Stimulated activated CD4-positive, alpha-beta T cell treated with anti-CD3 and anti-CD28 coated beads, TNF-alpha, amount 100 ng/mL, for 24 hours (primary cell): ENCODE data around the gene INHBC.

Experiments used
- DNase-seq, 3 experiments: peaks; one replicate each; pipeline ENCODE4 v3.0.0-alpha.2; 2020; ENCODE audit warnings: low read depth in 3 of 3

The INHBC gene

DNA sequence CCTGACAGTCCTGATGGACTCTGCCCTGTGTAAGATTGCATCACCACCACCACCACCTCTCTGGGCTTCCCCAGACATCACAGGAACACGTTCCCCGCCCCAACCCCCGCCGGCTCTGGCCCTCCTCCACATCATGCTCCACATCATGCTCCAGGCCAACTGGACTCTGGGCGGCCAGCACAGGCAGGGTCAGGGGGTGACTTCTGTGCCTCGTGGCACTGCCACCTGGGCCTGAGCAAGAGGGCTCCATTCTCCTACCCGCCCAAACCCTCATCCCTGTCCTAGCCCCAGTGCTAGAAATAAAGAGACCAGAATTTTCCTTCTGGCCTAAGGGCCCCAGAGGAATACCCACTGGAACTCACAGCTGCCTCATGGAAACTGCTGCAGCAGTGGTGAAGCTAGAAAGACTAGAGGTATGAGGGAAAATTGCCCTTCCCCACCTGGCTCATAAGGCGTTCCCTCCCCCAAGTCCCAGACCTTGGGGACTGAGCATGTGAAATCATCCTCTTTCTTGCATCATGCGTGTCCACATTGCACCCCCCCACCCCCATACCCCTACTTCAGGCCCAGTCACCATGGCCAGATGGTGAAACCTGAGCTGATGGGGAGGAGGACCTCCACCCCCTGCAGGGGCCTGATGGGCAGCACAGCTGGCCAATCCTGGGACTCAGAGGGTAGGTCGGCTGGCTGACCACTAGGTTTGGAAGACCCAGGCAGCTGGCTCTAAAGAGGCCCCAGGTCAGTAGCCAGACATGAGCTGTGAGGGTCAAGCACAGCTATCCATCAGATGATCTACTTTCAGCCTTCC is 20.2 kb downstream of the INHBC start, which contains the start of gene INHBE:
INHBE (plus strand) TSS at position 742 of the 808 bp plus-strand sequence. CDS start 230 bp downstream, outside the sequence.
- no peak for DNase-seq

DNA sequence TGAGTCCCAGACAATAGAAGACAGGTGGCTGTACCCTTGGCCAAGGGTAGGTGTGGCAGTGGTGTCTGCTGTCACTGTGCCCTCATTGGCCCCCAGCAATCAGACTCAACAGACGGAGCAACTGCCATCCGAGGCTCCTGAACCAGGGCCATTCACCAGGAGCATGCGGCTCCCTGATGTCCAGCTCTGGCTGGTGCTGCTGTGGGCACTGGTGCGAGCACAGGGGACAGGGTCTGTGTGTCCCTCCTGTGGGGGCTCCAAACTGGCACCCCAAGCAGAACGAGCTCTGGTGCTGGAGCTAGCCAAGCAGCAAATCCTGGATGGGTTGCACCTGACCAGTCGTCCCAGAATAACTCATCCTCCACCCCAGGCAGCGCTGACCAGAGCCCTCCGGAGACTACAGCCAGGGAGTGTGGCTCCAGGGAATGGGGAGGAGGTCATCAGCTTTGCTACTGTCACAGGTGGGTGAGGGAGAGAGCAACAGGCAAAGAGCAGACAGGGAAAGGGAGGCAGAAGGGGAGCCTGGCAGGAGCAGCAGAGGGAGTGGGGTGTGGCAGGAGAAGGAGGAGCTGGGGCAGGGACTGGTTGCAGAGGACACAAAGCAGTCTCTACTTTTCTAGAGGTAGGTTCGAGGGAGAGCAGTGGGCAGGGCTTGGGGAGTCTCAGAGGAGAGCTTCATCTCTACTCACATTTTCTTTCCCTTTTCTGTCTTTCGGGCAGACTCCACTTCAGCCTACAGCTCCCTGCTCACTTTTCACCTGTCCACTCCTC is 21.0 kb downstream of the INHBC start:
- DNase-seq: no peak

- DNase-seq: no peak
These were observed 21.6 kb downstream of the INHBC start for GRCh38 chr12:57456145-57456700.

DNA sequence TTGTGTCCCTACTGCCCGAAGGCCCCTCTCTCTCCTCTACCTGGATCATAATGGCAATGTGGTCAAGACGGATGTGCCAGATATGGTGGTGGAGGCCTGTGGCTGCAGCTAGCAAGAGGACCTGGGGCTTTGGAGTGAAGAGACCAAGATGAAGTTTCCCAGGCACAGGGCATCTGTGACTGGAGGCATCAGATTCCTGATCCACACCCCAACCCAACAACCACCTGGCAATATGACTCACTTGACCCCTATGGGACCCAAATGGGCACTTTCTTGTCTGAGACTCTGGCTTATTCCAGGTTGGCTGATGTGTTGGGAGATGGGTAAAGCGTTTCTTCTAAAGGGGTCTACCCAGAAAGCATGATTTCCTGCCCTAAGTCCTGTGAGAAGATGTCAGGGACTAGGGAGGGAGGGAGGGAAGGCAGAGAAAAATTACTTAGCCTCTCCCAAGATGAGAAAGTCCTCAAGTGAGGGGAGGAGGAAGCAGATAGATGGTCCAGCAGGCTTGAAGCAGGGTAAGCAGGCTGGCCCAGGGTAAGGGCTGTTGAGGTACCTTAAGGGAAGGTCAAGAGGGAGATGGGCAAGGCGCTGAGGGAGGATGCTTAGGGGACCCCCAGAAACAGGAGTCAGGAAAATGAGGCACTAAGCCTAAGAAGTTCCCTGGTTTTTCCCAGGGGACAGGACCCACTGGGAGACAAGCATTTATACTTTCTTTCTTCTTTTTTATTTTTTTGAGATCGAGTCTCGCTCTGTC is 22.3 kb downstream of the INHBC start:
- DNase-seq: no peak

GRCh38 chr12:57458665-57459054 is 24.1 kb downstream of the INHBC start:
- DNase-seq: no peak

GRCh38 chr12:57459055-57459749 is 24.6 kb downstream of the INHBC start:
- DNase-seq: peak; percentile 86 to 96 (median 94)

GRCh38 chr12:57459750-57460467 is 25.3 kb downstream of the INHBC start, which contains the start of gene GLI1:
Gene GLI1 (plus strand): TSS chr12:57459785. CDS start chr12:57463692, 3,907 bp downstream.
- no peak for DNase-seq

- DNase-seq: no peak
These were observed 25.8 kb downstream of the INHBC start for GRCh38 chr12:57460468-57460784.

- DNase-seq: no peak
These were observed 26.3 kb downstream of the INHBC start for GRCh38 chr12:57460841-57461275.

DNA sequence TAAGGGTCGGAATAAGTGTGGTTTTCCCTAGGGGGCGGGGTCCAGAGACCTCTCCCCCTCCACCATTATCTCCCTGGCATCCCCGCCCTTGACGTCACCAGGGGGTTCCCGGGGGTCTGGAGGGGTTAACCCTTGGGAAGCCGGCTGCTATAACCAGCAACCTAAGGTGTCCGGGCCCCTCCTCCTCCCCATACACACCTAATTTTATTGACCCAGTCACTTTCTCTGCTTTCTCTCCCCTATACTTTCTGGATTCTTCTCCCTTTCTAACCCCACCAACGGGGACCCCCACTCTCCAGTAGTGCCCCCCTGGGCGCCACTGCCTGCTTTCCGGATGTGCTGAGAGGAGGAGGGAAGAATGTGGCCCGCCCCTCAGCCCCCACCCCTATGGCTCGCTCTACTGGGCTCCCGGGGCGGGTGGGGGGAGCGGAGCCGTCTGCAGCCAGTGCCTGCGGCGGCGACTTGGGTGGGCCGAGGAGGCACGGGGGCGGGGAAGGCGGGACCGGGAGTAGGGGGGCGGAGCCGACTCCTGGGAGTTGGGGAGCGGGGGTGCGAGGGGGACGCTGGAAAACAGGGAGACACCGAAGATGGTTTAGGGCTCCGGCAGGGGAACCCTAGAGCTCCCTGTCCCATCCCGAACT is 26.8 kb downstream of the INHBC start:
- DNase-seq: no peak

- no peak for DNase-seq
These were observed 27.3 kb downstream of the INHBC start for GRCh38 chr12:57461917-57462250.

DNA sequence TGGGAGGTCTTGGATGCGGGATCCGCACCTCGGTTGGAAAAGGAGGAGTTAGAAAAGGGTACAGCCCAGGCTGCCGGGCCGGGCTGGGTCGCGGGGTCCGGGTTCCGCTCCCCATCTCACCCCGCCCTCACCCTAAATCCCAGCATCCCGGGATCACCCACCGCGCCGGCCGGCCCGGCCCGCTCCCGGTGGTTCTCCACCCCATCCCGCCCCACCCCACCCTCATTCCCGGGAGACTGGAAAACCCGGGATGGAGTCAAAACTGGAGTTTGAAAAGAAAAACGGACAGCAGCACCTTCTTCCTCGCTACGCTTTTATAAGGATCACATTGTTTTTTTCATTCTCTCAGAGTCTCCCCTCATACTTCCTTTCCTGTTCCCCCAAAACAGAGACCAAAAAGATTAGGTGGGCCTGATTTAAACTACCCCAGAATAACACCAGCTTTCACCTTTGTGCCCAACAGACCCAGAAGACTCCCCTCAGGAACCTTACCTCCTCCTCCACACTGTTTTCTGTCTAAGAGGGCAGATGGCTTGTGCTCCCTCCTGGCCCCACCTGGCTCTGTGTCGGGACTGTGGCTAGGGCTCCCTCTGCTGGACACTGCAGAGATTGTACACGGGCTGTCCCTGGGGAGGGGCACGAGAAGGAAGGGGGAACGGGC is 27.8 kb downstream of the INHBC start:
- DNase-seq: peak; percentile 78 to 90 (median 90)

DNA sequence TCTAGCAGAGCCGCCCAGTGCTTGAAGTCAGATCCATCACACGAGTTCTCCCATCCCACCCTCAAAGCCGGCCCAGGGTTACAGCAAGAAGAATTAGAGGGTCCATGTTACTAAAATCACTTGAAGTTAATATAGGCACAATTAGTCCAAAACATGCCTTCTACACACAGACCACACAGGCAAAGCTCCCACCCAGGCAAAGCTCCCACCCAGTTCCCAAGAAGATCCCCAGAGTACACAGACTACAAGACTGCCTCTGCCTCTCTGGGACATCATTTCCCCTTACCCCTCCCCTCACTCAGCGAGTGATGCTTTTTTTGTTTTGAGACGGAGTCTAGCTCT is 28.3 kb downstream of the INHBC start:
- DNase-seq: no peak

GRCh38 chr12:57464569-57464968 is 30.0 kb downstream of the INHBC start:
- no peak for DNase-seq

DNA sequence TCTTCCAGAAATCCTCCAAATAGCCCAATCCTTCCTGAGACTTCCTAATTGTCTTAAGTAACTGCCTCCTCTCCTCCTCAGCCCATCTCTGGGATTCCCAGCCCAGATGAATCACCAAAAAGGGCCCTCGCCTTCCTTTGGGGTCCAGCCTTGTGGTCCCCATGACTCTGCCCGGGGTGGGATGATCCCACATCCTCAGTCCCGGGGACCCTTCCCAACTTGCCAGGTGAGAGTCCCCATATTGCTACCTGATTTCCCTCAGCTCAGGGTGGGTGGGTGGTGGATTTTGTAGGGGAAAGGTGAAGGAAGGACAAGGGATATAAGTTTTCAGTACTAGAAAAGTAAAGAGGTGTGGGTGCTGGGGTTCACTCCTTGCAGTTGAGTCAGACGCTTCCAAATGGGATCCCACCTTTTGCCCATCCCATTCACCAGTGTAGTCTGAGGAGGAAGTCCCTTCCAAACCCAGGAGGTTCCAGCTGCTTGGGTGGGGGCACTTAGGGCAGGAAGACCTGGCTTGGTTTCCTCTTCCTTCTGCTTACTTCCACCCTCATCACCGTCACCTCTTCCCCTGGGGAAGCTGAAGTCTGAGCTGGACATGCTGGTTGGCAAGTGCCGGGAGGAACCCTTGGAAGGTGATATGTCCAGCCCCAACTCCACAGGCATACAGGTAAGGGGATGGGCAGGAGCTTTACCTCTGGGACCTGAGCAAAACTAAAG is 30.6 kb downstream of the INHBC start:
- no peak for DNase-seq

DNA sequence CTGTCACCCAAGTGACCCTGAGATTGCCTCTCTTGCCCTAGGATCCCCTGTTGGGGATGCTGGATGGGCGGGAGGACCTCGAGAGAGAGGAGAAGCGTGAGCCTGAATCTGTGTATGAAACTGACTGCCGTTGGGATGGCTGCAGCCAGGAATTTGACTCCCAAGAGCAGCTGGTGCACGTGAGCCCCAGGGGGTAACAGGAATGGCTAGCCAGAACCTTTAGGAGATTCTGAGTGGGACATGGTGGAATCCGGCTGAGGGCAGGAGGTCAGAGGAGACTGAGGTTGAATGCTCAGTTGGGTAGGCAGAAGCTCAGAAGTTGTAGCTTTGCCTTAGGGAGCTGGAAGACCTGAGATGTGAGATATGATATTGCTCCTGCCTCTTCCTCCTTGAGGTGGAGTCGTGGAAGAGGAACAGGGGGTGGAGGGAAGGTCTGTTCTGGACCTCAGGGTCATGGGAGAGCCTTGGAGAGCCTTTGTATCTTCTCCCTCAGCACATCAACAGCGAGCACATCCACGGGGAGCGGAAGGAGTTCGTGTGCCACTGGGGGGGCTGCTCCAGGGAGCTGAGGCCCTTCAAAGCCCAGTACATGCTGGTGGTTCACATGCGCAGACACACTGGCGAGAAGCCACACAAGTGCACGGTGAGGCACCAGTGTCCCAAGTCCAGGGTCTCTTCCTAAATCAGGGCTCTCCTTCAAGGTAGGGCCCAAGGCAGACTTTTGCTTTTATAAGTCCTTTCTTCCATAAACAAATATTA is 31.3 kb downstream of the INHBC start:
- DNase-seq: no peak

DNA sequence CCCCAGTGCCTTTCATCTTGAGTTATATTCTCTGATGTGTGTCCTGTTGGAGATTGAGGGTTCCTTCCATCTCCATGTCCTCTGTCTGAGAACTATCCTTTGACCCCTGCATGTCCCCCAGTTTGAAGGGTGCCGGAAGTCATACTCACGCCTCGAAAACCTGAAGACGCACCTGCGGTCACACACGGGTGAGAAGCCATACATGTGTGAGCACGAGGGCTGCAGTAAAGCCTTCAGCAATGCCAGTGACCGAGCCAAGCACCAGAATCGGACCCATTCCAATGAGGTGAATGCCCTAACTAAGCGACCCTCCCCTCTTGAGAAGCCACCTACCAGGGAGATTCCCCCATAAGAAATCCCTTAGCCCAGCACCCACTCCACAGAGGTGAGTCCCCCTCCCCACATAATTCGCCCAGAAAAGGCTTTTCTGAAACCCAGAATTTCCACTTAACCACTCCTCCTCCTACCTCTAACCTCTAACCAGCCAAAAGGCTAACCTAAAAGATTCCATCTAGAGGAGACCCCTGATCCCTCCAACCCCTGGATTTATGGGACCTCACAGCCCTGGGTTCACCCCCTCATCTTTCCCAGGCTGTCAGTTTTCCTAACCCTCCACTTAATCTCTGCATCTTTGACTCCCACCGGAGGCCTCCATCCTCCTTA is 32.8 kb downstream of the INHBC start:
- DNase-seq: no peak

DNA sequence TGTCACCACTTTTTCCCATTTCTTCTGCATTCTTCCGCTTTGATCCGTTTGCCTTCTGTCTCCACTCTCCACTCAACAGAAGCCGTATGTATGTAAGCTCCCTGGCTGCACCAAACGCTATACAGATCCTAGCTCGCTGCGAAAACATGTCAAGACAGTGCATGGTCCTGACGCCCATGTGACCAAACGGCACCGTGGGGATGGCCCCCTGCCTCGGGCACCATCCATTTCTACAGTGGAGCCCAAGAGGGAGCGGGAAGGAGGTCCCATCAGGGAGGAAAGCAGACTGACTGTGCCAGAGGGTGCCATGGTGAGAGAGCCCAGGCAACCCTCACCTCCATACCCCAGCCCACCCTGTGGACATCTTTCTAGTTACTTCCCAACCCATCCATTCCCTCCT is 33.3 kb downstream of the INHBC start:
- no peak for DNase-seq
